ENCODE results near the gene GRAMD2A. TPM values are rescaled to one million over a fixed set of nuclear protein-coding genes. Genes with fewer than 3 reads are reported as not detected.
A peak's percentile ranks its signal among the peaks of the same experiment; 100 is the strongest.
"Not testable (repeated sequence)": the region's sequence is repeated elsewhere in the genome, so short reads cannot be mapped to it uniquely, and the experiment has no call there.

GRAMD2A gene
- total and polyA plus RNA-seq, 5 donors = 0.14 to 0.71 (median 0.44) TPM; not detected in 1

DNA sequence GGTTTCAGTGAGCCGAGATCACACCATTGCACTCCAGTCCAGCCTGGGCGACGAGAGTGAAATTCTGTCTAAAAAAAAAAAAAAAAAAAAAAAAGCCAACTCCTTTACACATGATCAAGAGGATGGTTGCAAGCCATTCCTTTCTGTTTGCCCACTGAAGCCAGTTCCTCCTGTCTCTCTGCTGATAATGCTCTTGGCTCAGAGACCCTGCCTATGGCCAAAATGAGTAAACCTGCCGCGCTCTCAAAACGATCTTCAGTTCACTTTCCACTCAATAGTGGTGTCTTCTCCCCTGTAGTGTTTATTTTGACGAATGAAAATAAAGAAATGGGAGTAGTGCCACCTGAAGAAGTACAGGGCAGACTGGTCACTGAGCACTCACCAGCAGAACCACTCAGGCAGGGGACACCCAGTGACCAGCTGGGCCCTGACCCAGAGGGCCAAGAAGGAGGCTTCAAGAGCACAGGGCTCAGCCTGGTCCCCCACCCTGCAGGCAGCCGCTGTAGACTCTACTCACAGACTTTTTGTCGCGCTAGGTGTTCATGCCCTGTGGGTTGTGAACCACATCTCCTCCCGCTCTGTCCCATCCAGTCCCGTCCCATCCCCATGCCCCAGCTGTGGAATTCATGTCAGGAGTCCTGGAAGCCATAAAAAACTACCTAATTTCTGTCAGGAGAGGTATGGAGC lies 23.6 kb downstream of the GRAMD2A start:
- Histone ChIP-seq H3K27me3 (ENCODE audit: control insufficient read depth, insufficient read depth) (no peaks in the 10 kb centered on the region), H3K4me1 (ENCODE audit: control insufficient read depth, insufficient read depth, low read length) (no peaks in the 10 kb centered on the region), H3K27ac (ENCODE audit: low read length) (no peak overlapping the region), H3K9me3 (ENCODE audit: control insufficient read depth, low read length) (no peaks in the 10 kb centered on the region), H3K4me3 (ENCODE audit: low read length) (no peak overlapping the region)
- DNase-seq (no peak), ATAC-seq (no peak)
- WGBS = 87% methylated on average over 12 of the region's 12 CpGs
- intact Hi-C loops (cut with DNase I) = no loop called here

DNA sequence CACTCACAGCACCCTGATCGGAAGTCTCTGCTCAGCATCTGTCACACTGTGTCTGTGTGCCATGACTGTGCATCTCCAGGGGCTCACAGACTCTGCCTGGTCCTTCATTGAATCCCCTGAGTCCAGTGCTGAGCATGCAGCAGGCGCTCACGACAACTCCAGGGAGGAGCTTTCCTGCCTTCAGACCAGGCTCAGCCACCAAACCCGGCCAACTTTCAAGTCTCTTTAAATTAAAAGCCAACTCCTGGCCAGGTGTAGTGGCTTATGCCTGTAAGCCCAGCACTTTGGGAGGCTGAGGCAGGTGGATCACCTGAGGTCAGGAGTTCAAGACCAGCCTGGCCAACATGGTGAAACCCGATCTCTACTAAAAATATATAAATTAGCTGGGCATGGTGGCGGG lies 24.2 kb downstream of the GRAMD2A start:
- DNase-seq (no peak), ATAC-seq (no peak)
- H3K27me3 ChIP-seq (ENCODE audit: control insufficient read depth, insufficient read depth) = no peaks in the 10 kb centered on the region
- no peaks in the 10 kb centered on the region for H3K9me3 ChIP-seq (ENCODE audit: control insufficient read depth, low read length)
- H3K4me3 ChIP-seq (ENCODE audit: low read length) = no peak overlapping the region
- H3K27ac ChIP-seq (ENCODE audit: low read length) = no peak overlapping the region
- 87% methylated on average over 6 of the region's 6 CpGs for WGBS
- intact Hi-C loops (cut with DNase I) = no loop called here
- H3K4me1 ChIP-seq (ENCODE audit: control insufficient read depth, insufficient read depth, low read length) = no peaks in the 10 kb centered on the region

DNA sequence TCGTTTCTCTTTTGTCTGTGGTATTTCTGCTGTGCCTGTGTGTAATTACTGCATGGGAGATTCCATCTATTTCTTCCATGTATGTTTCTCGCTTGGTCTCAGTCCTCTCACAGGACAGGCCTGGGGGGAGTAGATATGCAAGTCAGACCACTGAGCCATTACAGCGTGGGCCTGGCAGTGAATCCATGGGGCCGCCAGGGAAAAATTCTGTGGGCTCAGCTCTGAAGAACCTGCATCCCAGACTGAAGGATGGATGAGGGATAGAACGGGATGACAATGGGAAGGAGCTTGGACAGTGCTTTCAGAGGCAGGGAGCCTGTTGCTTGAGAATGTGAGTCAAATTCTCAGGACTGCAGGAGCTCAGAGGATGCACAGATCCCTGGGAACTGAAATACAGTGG lies 24.8 kb downstream of the GRAMD2A start:
- DNase-seq (no peak), ATAC-seq (no peak)
- H3K27me3 ChIP-seq (ENCODE audit: control insufficient read depth, insufficient read depth) = no peaks in the 10 kb centered on the region
- WGBS = 79% methylated on average over 5 of the region's 5 CpGs
- H3K4me1 ChIP-seq (ENCODE audit: control insufficient read depth, insufficient read depth, low read length) = no peaks in the 10 kb centered on the region
- H3K27ac ChIP-seq (ENCODE audit: low read length) = no peak overlapping the region
- intact Hi-C loops (cut with DNase I) = no loop called here
- H3K9me3 ChIP-seq (ENCODE audit: control insufficient read depth, low read length) = no peaks in the 10 kb centered on the region
- no peak overlapping the region for H3K4me3 ChIP-seq (ENCODE audit: low read length)

DNA sequence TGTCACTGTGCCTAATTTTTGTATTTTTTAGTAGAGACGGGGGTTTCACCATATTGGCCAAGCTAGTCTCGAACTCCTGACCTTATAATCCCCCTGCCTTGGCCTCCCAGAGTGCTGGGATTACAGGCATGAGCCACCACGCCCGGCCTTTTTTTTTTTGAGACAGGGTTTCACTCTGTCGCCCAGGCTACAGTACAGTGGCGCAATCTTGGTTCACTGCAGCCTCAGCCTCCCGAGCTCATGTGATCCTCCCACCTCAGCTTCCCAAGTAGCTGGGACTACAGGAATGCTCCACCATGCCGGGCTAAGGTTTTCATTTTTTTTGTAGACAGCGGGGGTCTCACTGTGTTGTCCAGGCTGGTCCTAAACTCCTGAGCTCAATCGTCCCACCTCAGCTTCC lies 25.6 kb downstream of the GRAMD2A start:
- H3K27me3 ChIP-seq (ENCODE audit: control insufficient read depth, insufficient read depth); intact Hi-C loops (cut with DNase I); H3K4me1 ChIP-seq (ENCODE audit: control insufficient read depth, insufficient read depth, low read length); H3K9me3 ChIP-seq (ENCODE audit: control insufficient read depth, low read length); H3K4me3 ChIP-seq (ENCODE audit: low read length); ATAC-seq; DNase-seq; H3K27ac ChIP-seq (ENCODE audit: low read length): not testable (repeated sequence)
- 86% methylated on average over 10 of the region's 10 CpGs for WGBS

DNA sequence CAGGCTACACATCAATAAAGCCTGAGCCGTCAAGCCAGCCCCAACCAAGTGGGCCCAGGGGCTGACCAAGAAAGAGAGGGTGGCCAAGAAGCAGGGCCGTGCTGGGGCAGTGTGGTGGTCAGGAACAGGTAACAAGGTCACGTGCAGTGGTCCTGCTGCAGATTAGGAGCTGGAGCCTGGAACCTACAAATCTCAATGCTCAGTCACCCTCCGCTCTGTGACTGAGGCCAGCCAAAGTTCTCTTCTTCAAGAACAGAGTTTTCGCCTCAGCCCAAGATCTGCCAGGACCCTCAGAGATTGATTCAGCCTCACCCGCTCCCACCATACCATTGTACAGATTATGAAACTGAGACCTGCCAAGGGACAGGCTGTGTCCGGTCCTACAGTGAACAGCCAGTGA lies 26.9 kb downstream of the GRAMD2A start:
- no peaks in the 10 kb centered on the region for H3K27me3 ChIP-seq (ENCODE audit: control insufficient read depth, insufficient read depth)
- ATAC-seq (no peak), DNase-seq (no peak)
- H3K4me1 ChIP-seq (ENCODE audit: control insufficient read depth, insufficient read depth, low read length) = no peaks in the 10 kb centered on the region
- WGBS = 92% methylated on average over 7 of the region's 7 CpGs
- H3K27ac ChIP-seq (ENCODE audit: low read length) = no peak overlapping the region
- intact Hi-C loops (cut with DNase I) = no loop called here
- H3K4me3 ChIP-seq (ENCODE audit: low read length) = no peak overlapping the region
- H3K9me3 ChIP-seq (ENCODE audit: control insufficient read depth, low read length) = no peaks in the 10 kb centered on the region

DNA sequence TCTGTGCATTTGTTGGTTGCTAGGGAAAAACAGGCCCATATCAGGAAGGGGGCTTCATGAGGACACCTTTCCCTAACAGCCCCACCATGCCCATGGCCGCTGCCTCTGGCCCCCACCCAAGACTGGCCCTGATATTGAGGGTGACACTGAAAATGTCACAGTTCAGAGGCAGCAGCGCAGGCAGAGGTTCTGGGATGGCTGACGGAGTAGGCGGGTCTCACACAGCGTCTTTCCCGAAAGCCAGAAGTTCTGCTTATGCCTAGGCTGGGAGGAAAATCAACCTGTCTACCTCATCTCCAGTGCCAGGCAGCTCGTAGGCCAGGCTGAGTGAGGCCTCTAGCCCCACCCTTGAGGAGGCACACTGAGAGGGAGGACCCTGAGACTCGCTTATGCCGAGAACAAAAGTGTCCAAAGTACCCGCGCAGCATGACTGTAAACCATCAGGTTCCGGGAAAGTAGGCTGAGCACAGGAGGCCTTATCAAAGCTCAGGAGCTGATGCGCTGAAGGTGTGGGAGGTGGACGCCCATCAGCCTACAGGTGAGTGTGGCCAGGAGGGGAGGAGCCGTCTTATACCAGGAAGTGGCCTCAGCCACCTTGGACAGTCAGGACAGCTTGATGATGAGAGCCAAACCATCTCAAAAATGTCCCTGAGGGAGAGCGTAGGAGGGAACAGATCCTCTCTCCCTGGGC lies 27.5 kb downstream of the GRAMD2A start:
- Histone ChIP-seq H3K27me3 (ENCODE audit: control insufficient read depth, insufficient read depth) (no peaks in the 10 kb centered on the region), H3K4me1 (ENCODE audit: control insufficient read depth, insufficient read depth, low read length) (no peaks in the 10 kb centered on the region), H3K27ac (ENCODE audit: low read length) (no peak overlapping the region), H3K9me3 (ENCODE audit: control insufficient read depth, low read length) (no peaks in the 10 kb centered on the region), H3K4me3 (ENCODE audit: low read length) (no peak overlapping the region)
- ATAC-seq (no peak), DNase-seq (no peak)
- WGBS = 89% methylated on average over 16 of the region's 16 CpGs
- intact Hi-C loops (cut with DNase I) = no loop called here

DNA sequence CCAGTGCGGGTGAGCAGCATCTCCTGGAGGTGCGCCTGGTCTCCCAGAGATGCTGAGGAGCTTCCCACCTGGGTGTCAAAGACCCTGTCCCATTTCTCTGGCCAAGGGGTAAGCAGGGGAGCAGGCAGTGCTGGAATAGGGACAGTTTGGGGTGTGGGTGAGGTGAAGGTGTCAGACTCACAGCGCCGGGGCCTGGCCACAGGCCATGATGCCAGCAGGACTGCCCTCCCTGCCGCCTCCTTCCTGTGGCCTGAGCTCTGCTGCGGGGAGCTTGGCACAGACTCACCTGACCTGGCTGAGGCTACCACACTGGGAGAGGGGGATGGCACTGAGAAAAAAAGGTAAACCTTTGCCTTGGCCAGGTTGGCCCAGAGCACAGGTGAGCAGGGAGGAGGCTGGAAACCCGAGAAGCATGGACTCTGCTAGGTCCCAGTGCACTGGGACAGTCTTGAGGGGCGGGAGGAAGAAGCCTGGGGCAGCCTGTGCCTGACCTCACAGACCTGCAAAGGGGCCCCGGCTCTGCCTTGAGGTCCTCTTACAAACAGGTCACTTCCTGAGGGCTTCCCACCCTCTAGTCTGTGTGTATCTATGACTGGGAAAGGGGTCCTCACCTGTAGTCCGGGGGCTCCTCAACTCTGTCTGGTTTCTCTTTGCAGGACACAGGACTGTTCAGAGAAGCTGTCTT lies 28.2 kb downstream of the GRAMD2A start:
- H3K4me1 ChIP-seq (ENCODE audit: control insufficient read depth, insufficient read depth, low read length) = no peaks in the 10 kb centered on the region
- peak; percentile 9 to 12 for ATAC-seq
- H3K27ac ChIP-seq (ENCODE audit: low read length) = no peak overlapping the region
- intact Hi-C loops (cut with DNase I) = no loop called here
- 66% methylated on average over 10 of the region's 10 CpGs for WGBS
- H3K9me3 ChIP-seq (ENCODE audit: control insufficient read depth, low read length) = no peaks in the 10 kb centered on the region
- H3K4me3 ChIP-seq (ENCODE audit: low read length) = no peak overlapping the region
- no peaks in the 10 kb centered on the region for H3K27me3 ChIP-seq (ENCODE audit: control insufficient read depth, insufficient read depth)
- DNase-seq = no peak

DNA sequence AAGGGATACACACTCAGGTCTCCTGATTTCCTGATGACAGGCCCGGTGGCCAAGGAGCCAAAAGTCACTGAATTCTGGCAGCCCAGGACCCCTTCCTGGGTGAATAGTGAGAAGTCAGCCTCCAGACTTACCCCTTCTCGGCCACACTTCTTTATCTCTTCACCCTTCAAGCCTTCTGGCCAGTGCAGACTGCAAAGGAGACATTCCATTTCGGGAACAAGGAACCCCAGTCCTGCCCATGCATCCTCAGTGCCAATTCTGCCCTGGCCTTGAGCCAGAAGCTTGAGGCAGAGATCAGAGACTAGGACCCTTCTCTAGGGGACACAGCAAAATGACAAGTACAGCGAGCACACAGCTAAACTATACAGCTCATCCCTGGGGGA lies 28.8 kb downstream of the GRAMD2A start:
- intact Hi-C loops (cut with DNase I) = no loop called here
- DNase-seq = no peak
- Histone ChIP-seq H3K27ac (ENCODE audit: low read length) (peak overlapping the region; percentile 26), H3K9me3 (ENCODE audit: control insufficient read depth, low read length) (no peaks in the 10 kb centered on the region), H3K4me3 (ENCODE audit: low read length) (no peak overlapping the region), H3K27me3 (ENCODE audit: control insufficient read depth, insufficient read depth) (no peaks in the 10 kb centered on the region), H3K4me1 (ENCODE audit: control insufficient read depth, insufficient read depth, low read length) (no peaks in the 10 kb centered on the region)
- ATAC-seq = peak; percentile 32 to 34
- WGBS = 30% methylated on average over 4 of the region's 4 CpGs

DNA sequence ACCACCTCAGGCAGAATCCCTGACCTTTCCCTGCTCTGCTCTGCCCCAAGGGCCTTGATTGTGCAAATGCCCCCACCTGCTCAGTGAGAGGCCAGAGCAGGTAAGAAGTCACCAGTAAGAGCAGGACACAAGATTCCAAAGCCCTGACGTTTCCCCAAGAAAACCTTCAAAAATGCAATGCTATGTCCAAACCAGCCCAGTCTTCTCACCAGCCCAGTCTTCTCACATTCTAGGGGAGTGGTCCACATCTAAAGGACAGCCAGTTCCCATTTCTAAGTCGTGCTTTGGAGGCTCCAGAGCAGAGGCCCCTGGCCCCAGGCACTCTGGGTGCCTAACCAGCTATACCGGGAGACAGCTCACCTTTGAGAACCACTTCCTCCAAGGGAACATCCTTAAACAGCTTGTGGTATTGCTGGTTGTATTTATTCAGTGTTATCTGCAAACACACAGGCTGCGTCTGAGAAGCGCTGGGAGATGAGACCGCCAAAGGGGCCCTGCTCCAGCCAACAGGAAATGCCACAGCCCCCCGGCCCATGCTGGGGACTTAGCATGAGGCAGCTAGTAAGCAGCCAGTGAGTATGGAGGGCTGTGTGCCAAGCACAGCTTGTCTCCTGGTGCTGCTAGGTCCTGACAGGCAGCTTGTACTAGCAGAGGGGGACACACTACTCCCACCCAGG lies 29.3 kb downstream of the GRAMD2A start:
- Histone ChIP-seq H3K4me3 (ENCODE audit: low read length) (no peak overlapping the region), H3K27ac (ENCODE audit: low read length) (peak overlapping the region; percentile 26), H3K4me1 (ENCODE audit: control insufficient read depth, insufficient read depth, low read length) (no peaks in the 10 kb centered on the region), H3K27me3 (ENCODE audit: control insufficient read depth, insufficient read depth) (no peaks in the 10 kb centered on the region), H3K9me3 (ENCODE audit: control insufficient read depth, low read length) (no peaks in the 10 kb centered on the region)
- 17% methylated on average over 7 of the region's 7 CpGs for WGBS
- intact Hi-C loops (cut with DNase I) = no loop called here
- ATAC-seq (peak; percentile 58 to 73), DNase-seq (peak in 2 of 3 donors; percentile 73 to 75)

DNA sequence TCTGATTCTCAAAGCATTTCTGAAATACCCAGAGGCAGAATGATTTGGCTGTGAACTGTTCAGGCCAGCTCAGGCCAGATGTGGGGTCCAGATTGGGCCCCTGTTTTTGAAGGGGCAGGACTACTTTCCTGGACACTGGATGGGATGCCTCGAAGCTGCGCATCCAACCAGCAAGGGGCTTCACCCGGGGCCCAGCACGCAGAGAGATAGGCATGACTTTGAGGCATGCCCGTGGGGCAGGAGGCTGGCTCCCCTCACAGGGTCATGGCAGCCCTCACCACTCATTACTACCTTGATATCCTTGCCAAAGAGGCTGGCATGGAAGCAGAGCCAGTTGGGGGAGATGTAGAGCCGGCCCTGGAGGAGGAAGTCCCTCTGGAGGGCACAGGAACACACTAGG lies 30.1 kb downstream of the GRAMD2A start:
- Histone ChIP-seq H3K4me1 (ENCODE audit: control insufficient read depth, insufficient read depth, low read length) (no peaks in the 10 kb centered on the region), H3K9me3 (ENCODE audit: control insufficient read depth, low read length) (no peaks in the 10 kb centered on the region), H3K27me3 (ENCODE audit: control insufficient read depth, insufficient read depth) (no peaks in the 10 kb centered on the region), H3K4me3 (ENCODE audit: low read length) (no peak overlapping the region), H3K27ac (ENCODE audit: low read length) (no peak overlapping the region)
- DNase-seq (no peak), ATAC-seq (no peak)
- intact Hi-C loops (cut with DNase I) = no loop called here
- WGBS = 77% methylated on average over 6 of the region's 6 CpGs
